Testis (tissue), 2 donors: ENCODE results near the gene NFE2L3.

Source experiments
- CTCF ChIP-seq, 3 experiments: fragments of 450-650 bp in 2 of 3; fragments of 200-600 bp in 1 of 3; sonication (generic) in 1 of 3; IDR thresholded peaks; one replicate each; pipeline ENCODE4 v1.5.1; 2016 to 2019; ENCODE audit warnings: antibody characterized with exemption in 3 of 3, mild to moderate bottlenecking in 2 of 3, moderate library complexity in 1 of 3
- POLR2A ChIP-seq: fragments of 450-650 bp; IDR thresholded peaks from one replicate; pipeline ENCODE4 v1.6.1; 2017; ENCODE audit warnings: antibody characterized with exemption, mild to moderate bottlenecking, moderate library complexity

GRCh38 chr7:26198133-26198780, 46.3 kb downstream of the NFE2L3 start:
- peak; percentile 53 to 87 (median 73) for TF ChIP-seq CTCF (IDR thresholded peaks at IDR 0.05)
- TF ChIP-seq POLR2A, result no peak
